Neural progenitor cell (in vitro differentiated cells): ENCODE data around the gene PIAS1. TPM values are rescaled to one million over a fixed set of nuclear protein-coding genes. Genes with fewer than 3 reads are reported as not detected.
"Not testable (repeated sequence)": the region's sequence is repeated elsewhere in the genome, so short reads cannot be mapped to it uniquely, and the experiment has no call there.

ENCODE experiments used
- DNase-seq: peaks from one replicate; pipeline ENCODE4 v3.0.0-alpha.2; 2016; ENCODE audit warnings: low spot score
- H2AFZ ChIP-seq: fragments of 200-600 bp; sonication (generic); replicated peaks from 2 replicates; pipeline ENCODE4 v1.6.1; 2016; ENCODE audit warnings: antibody characterized with exemption
- H3F3A ChIP-seq: fragments of 200-600 bp; sonication (generic); 2 replicates; pipeline ENCODE4 v1.6.1; 2016; ENCODE audit warnings: antibody characterized with exemption, low read depth
- H3K27ac ChIP-seq: fragments of 200-600 bp; sonication (generic); 2 replicates; pipeline ENCODE4 v1.5.1; 2016; ENCODE audit warnings: mild to moderate bottlenecking
- H3K27me3 ChIP-seq: fragments of 200-600 bp; sonication (generic); 2 replicates; pipeline ENCODE4 v1.6.1; 2016; ENCODE audit warnings: mild to moderate bottlenecking, moderate library complexity
- H3K36me3 ChIP-seq: fragments of 200-600 bp; sonication (generic); 2 replicates; pipeline ENCODE4 v1.5.1; 2016
- H3K4me1 ChIP-seq: fragments of 200-600 bp; sonication (generic); 2 replicates; pipeline ENCODE4 v1.6.1; 2016; ENCODE audit warnings: mixed run types
- H3K4me2 ChIP-seq: fragments of 200-600 bp; sonication (generic); 2 replicates; pipeline ENCODE4 v1.6.1; 2016
- H3K4me3 ChIP-seq: fragments of 200-600 bp; sonication (generic); 2 replicates; pipeline ENCODE4 v1.5.1; 2016
- H3K79me2 ChIP-seq: fragments of 200-600 bp; sonication (generic); 2 replicates; pipeline ENCODE4 v1.6.1; 2016; ENCODE audit warnings: low read depth
- H3K9ac ChIP-seq: fragments of 200-600 bp; sonication (generic); 2 replicates; pipeline ENCODE4 v1.6.1; 2016
- H3K9me3 ChIP-seq: fragments of 200-600 bp; sonication (generic); 2 replicates; pipeline ENCODE4 v1.5.1; 2016; ENCODE audit warnings: low read depth
- H4K20me1 ChIP-seq: fragments of 200-600 bp; sonication (generic); 2 replicates; pipeline ENCODE4 v1.6.1; 2016; ENCODE audit warnings: low read depth
- H3K27ac Mint-ChIP-seq: 3 replicates; pipeline ENCODE4 v1.8.0; 2021; ENCODE audit warnings: mixed read lengths
- H3K27me3 Mint-ChIP-seq: 2 replicates; pipeline ENCODE4 v1.8.0; 2022; ENCODE audit warnings: low read depth, mild to moderate bottlenecking, inconsistent platforms, moderate library complexity, mixed read lengths; ENCODE audit not compliant: insufficient read depth
- H3K36me3 Mint-ChIP-seq: 3 replicates; pipeline ENCODE4 v1.8.0; 2021; ENCODE audit warnings: mixed read lengths
- H3K4me1 Mint-ChIP-seq: 3 replicates; pipeline ENCODE4 v1.8.0; 2021; ENCODE audit warnings: mixed read lengths
- H3K4me3 Mint-ChIP-seq: 3 replicates; pipeline ENCODE4 v1.8.0; 2021; ENCODE audit warnings: mild to moderate bottlenecking, moderate library complexity, mixed read lengths
- H3K9me3 Mint-ChIP-seq: 3 replicates; pipeline ENCODE4 v1.8.0; 2020; ENCODE audit warnings: mixed read lengths
- EZH2 ChIP-seq: fragments of 200-600 bp; sonication (generic); IDR thresholded peaks from 2 replicates; pipeline ENCODE4 v1.6.1; 2017; ENCODE audit warnings: antibody characterized with exemption, mild to moderate bottlenecking, moderate library complexity
- EZH2phosphoT487 ChIP-seq: fragments of 200-600 bp; sonication (generic); IDR thresholded peaks from 2 replicates; pipeline ENCODE4 v1.6.1; 2017; ENCODE audit warnings: antibody characterized with exemption
- total RNA-seq: library from RNA; depleted of rRNA; stranded (reverse); fragments of >200 nt; gene quantifications from 2 replicates; pipeline ENCODE4 v1.2.3, GENCODE V29; 2015; ENCODE audit warnings: low replicate concordance
- TF ChIP-seq, protein P1 (sequence below): fragments of 200-600 bp; sonication (generic); IDR thresholded peaks from 2 replicates; pipeline ENCODE4 v1.5.1; 2017; ENCODE audit warnings: antibody characterized with exemption, mild to moderate bottlenecking

Gene PIAS1
- total RNA-seq, 1 donor from 2014 or later: 34.6 TPM

- no peaks in the 10 kb centered on the region for H4K20me1 ChIP-seq
- peaks cover 7% of the 10 kb centered on the region for H3K36me3 ChIP-seq
- Mint-ChIP-seq H3K36me3 (peaks cover 18% of the 10 kb centered on the region), H3K27ac (no peak overlapping the region), H3K9me3 (peaks cover 2% of the 10 kb centered on the region), H3K4me1 (no peaks in the 10 kb centered on the region), H3K4me3 (no peak overlapping the region), H3K27me3 (no peaks in the 10 kb centered on the region)
- H3K79me2 ChIP-seq: no peaks in the 10 kb centered on the region
- no peaks in the 10 kb centered on the region for H3F3A ChIP-seq
- H3K27ac ChIP-seq: no peak overlapping the region
- no peak overlapping the region for H2AFZ ChIP-seq
- H3K9ac ChIP-seq: no peak overlapping the region
- no peak for TF ChIP-seq EZH2phosphoT487
- no peak for TF ChIP-seq EZH2
- TF ChIP-seq, protein P1, sequence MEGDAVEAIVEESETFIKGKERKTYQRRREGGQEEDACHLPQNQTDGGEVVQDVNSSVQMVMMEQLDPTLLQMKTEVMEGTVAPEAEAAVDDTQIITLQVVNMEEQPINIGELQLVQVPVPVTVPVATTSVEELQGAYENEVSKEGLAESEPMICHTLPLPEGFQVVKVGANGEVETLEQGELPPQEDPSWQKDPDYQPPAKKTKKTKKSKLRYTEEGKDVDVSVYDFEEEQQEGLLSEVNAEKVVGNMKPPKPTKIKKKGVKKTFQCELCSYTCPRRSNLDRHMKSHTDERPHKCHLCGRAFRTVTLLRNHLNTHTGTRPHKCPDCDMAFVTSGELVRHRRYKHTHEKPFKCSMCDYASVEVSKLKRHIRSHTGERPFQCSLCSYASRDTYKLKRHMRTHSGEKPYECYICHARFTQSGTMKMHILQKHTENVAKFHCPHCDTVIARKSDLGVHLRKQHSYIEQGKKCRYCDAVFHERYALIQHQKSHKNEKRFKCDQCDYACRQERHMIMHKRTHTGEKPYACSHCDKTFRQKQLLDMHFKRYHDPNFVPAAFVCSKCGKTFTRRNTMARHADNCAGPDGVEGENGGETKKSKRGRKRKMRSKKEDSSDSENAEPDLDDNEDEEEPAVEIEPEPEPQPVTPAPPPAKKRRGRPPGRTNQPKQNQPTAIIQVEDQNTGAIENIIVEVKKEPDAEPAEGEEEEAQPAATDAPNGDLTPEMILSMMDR: no peak
- H3K27me3 ChIP-seq: no peaks in the 10 kb centered on the region
- H3K4me1 ChIP-seq: no peaks in the 10 kb centered on the region
- no peak for DNase-seq
- H3K4me2 ChIP-seq: no peak overlapping the region
- H3K9me3 ChIP-seq: no peaks in the 10 kb centered on the region
- H3K4me3 ChIP-seq: no peak overlapping the region
Observed at GRCh38 chr15:68166847-68167246, 112.7 kb downstream of the PIAS1 start.

- not testable (repeated sequence) for H3K9ac ChIP-seq, H3K4me3 ChIP-seq, H3K4me3 Mint-ChIP-seq, H3K4me1 Mint-ChIP-seq, H2AFZ ChIP-seq, DNase-seq, H3K4me1 ChIP-seq, H3K27ac ChIP-seq, H3K9me3 Mint-ChIP-seq, H3K27me3 ChIP-seq, H3K27ac Mint-ChIP-seq, H4K20me1 ChIP-seq, H3F3A ChIP-seq, H3K4me2 ChIP-seq, H3K27me3 Mint-ChIP-seq, H3K9me3 ChIP-seq, H3K79me2 ChIP-seq
- H3K36me3 Mint-ChIP-seq: peaks cover 14% of the 10 kb centered on the region
- peaks cover 17% of the 10 kb centered on the region for H3K36me3 ChIP-seq
Observed at GRCh38 chr15:68172037-68172436, 117.9 kb downstream of the PIAS1 start.

DNA sequence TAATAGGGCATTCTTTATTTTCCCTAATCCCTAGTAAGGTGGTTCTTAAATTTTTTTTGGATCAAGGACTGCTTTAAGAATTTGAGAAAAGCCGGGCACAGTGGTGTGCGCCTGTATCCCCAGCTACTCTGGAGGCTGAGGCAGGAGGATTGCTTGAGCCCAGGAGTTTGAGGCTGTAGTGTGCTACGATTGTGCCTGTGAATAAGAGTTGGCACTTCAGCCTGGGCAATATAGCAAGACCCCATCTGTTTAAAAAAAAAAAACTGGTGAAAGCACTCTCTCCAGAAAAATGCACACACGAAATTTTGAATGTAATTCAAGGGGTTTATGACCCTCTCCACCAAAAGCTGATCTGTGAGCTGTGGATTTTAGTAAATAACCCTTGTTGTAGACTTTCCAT, 119.0 kb downstream of the PIAS1 start:
- H3K4me1 Mint-ChIP-seq: no peaks in the 10 kb centered on the region
- Histone ChIP-seq H3K9me3 (no peaks in the 10 kb centered on the region), H3K9ac (no peak overlapping the region), H3K4me1 (no peaks in the 10 kb centered on the region), H3K4me3 (no peak overlapping the region), H3F3A (no peaks in the 10 kb centered on the region), H3K79me2 (no peaks in the 10 kb centered on the region), H2AFZ (no peak overlapping the region), H3K36me3 (peaks cover 17% of the 10 kb centered on the region), H3K27me3 (no peaks in the 10 kb centered on the region), H4K20me1 (no peaks in the 10 kb centered on the region), H3K27ac (no peak overlapping the region), H3K4me2 (no peak overlapping the region)
- no peaks in the 10 kb centered on the region for H3K27me3 Mint-ChIP-seq
- TF ChIP-seq EZH2phosphoT487 (no peak), EZH2 (no peak)
- TF ChIP-seq, protein P1: no peak
- no peak overlapping the region for H3K27ac Mint-ChIP-seq
- H3K4me3 Mint-ChIP-seq: no peak overlapping the region
- no peak for DNase-seq
- H3K9me3 Mint-ChIP-seq: no peaks in the 10 kb centered on the region
- peaks cover 20% of the 10 kb centered on the region for H3K36me3 Mint-ChIP-seq

DNA sequence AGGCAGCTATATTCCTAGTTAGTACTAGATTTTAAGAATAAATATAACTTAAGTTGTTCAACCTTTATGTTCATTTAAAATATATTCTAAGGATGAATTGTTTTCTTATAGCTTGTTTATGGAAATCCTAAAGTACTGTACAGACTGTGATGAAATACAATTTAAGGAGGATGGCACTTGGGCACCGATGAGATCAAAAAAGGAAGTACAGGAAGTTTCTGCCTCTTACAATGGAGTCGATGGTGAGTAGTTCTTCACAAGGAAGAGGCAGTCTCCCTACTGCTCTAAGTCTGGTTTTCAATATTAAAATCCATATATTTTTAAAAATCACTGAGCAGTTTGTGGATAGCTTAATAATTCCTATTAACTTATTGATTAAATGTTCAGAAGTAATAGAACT, 121.4 kb downstream of the PIAS1 start:
- Histone ChIP-seq H2AFZ (no peak overlapping the region), H3K27me3 (no peaks in the 10 kb centered on the region), H4K20me1 (no peaks in the 10 kb centered on the region), H3K79me2 (no peaks in the 10 kb centered on the region), H3K4me2 (no peak overlapping the region), H3K4me3 (no peak overlapping the region), H3F3A (no peaks in the 10 kb centered on the region), H3K27ac (no peak overlapping the region), H3K9ac (no peak overlapping the region), H3K9me3 (no peaks in the 10 kb centered on the region), H3K4me1 (no peaks in the 10 kb centered on the region), H3K36me3 (peaks cover 17% of the 10 kb centered on the region)
- Mint-ChIP-seq H3K27ac (no peak overlapping the region), H3K36me3 (peaks cover 17% of the 10 kb centered on the region), H3K9me3 (no peaks in the 10 kb centered on the region), H3K4me1 (no peaks in the 10 kb centered on the region), H3K4me3 (no peak overlapping the region), H3K27me3 (no peaks in the 10 kb centered on the region)
- no peak for DNase-seq
- TF ChIP-seq, protein P1: no peak
- TF ChIP-seq EZH2phosphoT487 (no peak), EZH2 (no peak)
